ENCODE data around the gene DTNBP1. TPM values are rescaled to one million over a fixed set of nuclear protein-coding genes. Genes with fewer than 3 reads are reported as not detected.

DTNBP1 gene
- total and polyA plus RNA-seq, 11 donors, result 7.0 to 38.4 (median 18.5) TPM

- intact Hi-C loops (cut with DNase I), result no loop called here
- Histone ChIP-seq H3K9me3 (peaks cover 0 to 62% (median 18%) of the 10 kb centered on the region in 12 donors), H3K4me1 (no peaks in the 10 kb centered on the region), H3K36me3 (peaks cover 0 to 32% (median 0%) of the 10 kb centered on the region in 9 donors), H3K4me3 (no peak overlapping the region), H3K27me3 (no peaks in the 10 kb centered on the region), H3K27ac (no peak overlapping the region)
- WGBS, 4 donors, result 87 to 91% (median 90%) methylated on average over 2 of the region's 2 CpGs
- ATAC-seq (no peak), DNase-seq (no peak)
- TF ChIP-seq POLR2A (IDR thresholded peaks at IDR 0.05), result no peak
- no peak for TF ChIP-seq CTCF (IDR thresholded peaks at IDR 0.05)
These were observed 19.3 kb downstream of the DTNBP1 start for GRCh38 chr6:15643542-15643941.

- 77 to 83% (median 81%) methylated on average over 4 of the region's 4 CpGs for WGBS, 4 donors
These were observed 20.6 kb downstream of the DTNBP1 start for GRCh38 chr6:15642276-15642675.

GRCh38 chr6:15638373-15638772 is 24.5 kb downstream of the DTNBP1 start:
- no peak overlapping the region for H3K27ac ChIP-seq
- no peaks in the 10 kb centered on the region for H3K4me1 ChIP-seq
- no peaks in the 10 kb centered on the region for H3K27me3 ChIP-seq
- H3K4me3 ChIP-seq, result no peak overlapping the region
- no peak for TF ChIP-seq POLR2A (IDR thresholded peaks at IDR 0.05)
- no peak for TF ChIP-seq CTCF (IDR thresholded peaks at IDR 0.05)
- DNase-seq (no peak), ATAC-seq (no peak)
- peaks cover 0 to 29% (median 12%) of the 10 kb centered on the region in 12 donors for H3K9me3 ChIP-seq
- H3K36me3 ChIP-seq, result peaks cover 0 to 45% (median 8%) of the 10 kb centered on the region in 9 donors
- intact Hi-C loops (cut with DNase I), result no loop called here

More at GRCh38 chr6:15642276-15642675, 20.6 kb downstream of the DTNBP1 start:
- Histone ChIP-seq H3K27me3 (no peaks in the 10 kb centered on the region), H3K36me3 (peaks cover 0 to 27% (median 3%) of the 10 kb centered on the region in 9 donors), H3K4me1 (no peaks in the 10 kb centered on the region), H3K9me3 (peaks cover 0 to 56% (median 19%) of the 10 kb centered on the region in 12 donors), H3K4me3 (no peak overlapping the region), H3K27ac (no peak overlapping the region)
- intact Hi-C loops (cut with DNase I), result no loop called here
- TF ChIP-seq POLR2A (IDR thresholded peaks at IDR 0.05), result no peak
- TF ChIP-seq CTCF (IDR thresholded peaks at IDR 0.05), result no peak
- ATAC-seq (no peak), DNase-seq (no peak)

- no peak overlapping the region for H3K27ac ChIP-seq
- no peak for ATAC-seq
- no peak for DNase-seq
These were observed 31.4 kb downstream of the DTNBP1 start for GRCh38 chr6:15631432-15631831.

More at GRCh38 chr6:15631432-15631831, 31.4 kb downstream of the DTNBP1 start:
- Histone ChIP-seq H3K36me3 (peaks cover 0 to 32% (median 4%) of the 10 kb centered on the region in 9 donors), H3K9me3 (no peaks in the 10 kb centered on the region), H3K4me3 (no peak overlapping the region), H3K27me3 (no peaks in the 10 kb centered on the region), H3K4me1 (peaks cover 0 to 21% (median 0%) of the 10 kb centered on the region in 12 donors)
- intact Hi-C loops (cut with DNase I), result no loop called here
- TF ChIP-seq POLR2A (IDR thresholded peaks at IDR 0.05), result no peak
- TF ChIP-seq CTCF (IDR thresholded peaks at IDR 0.05), result no peak
- WGBS, 4 donors, result 87 to 92% (median 89%) methylated on average over 2 of the region's 2 CpGs
